OCI-LY1 (cell line): Measurements from ENCODE around the gene GDF7.

ENCODE experiments used
- H2AFZ ChIP-seq: fragments of 200-600 bp; sonication (generic), shearing (Covaris generic); 2 replicates; pipeline ENCODE4 v1.6.0; 2014; ENCODE audit warnings: antibody characterized with exemption, mild to moderate bottlenecking, low read length
- H3F3A ChIP-seq: fragments of 200-600 bp; sonication (generic), shearing (Covaris generic); 2 replicates; pipeline ENCODE4 v1.6.0; 2014; ENCODE audit warnings: mild to moderate bottlenecking, antibody characterized with exemption, low read length, moderate library complexity; ENCODE audit not compliant: insufficient read depth
- H3K27ac ChIP-seq: fragments of 200-600 bp; sonication (generic); 2 replicates; pipeline ENCODE4 v1.5.1; 2014; ENCODE audit warnings: low read length, mixed run types, mild to moderate bottlenecking, low read depth; ENCODE audit not compliant: poor library complexity, severe bottlenecking
- H3K27me3 ChIP-seq: fragments of 200-600 bp; sonication (generic); 2 replicates; pipeline ENCODE4 v1.6.0; 2014; ENCODE audit warnings: antibody characterized with exemption, mild to moderate bottlenecking, low read length, moderate library complexity; ENCODE audit not compliant: insufficient read depth
- H3K36me3 ChIP-seq: fragments of 200-600 bp; sonication (generic); 2 replicates; pipeline ENCODE4 v1.6.1; 2014; ENCODE audit warnings: mild to moderate bottlenecking, antibody characterized with exemption, low read length, moderate library complexity, mixed read lengths; ENCODE audit not compliant: insufficient read depth
- H3K4me1 ChIP-seq: fragments of 200-600 bp; sonication (generic); 2 replicates; pipeline ENCODE4 v1.5.1; 2014; ENCODE audit warnings: mild to moderate bottlenecking, low read length, moderate library complexity; ENCODE audit not compliant: insufficient read depth, severe bottlenecking
- H3K4me2 ChIP-seq: fragments of 200-600 bp; sonication (generic), shearing (Covaris generic); 2 replicates; pipeline ENCODE4 v1.6.1; 2014; ENCODE audit warnings: low read length
- H3K4me3 ChIP-seq: fragments of 200-600 bp; sonication (generic); 2 replicates; pipeline ENCODE4 v1.5.1; 2014; ENCODE audit warnings: low read length, low read depth, mild to moderate bottlenecking, mixed read lengths; ENCODE audit not compliant: poor library complexity, severe bottlenecking
- H3K79me2 ChIP-seq: fragments of 200-600 bp; shearing (Covaris generic); 2 replicates; pipeline ENCODE4 v1.6.1; 2016; ENCODE audit warnings: mixed run types, low read length, mixed read lengths; ENCODE audit not compliant: insufficient read depth
- H3K9ac ChIP-seq: fragments of 200-600 bp; sonication (generic), shearing (Covaris generic); 2 replicates; pipeline ENCODE4 v1.6.1; 2014; ENCODE audit warnings: mild to moderate bottlenecking, low read length, mixed read lengths
- H3K9me2 ChIP-seq: fragments of 200-600 bp; sonication (generic), shearing (Covaris generic); 2 replicates; pipeline ENCODE4 v1.6.1; 2014; ENCODE audit warnings: low read depth, mild to moderate bottlenecking, low read length, mixed read lengths
- H3K9me3 ChIP-seq: fragments of 200-600 bp; shearing (Covaris generic); 2 replicates; pipeline ENCODE4 v1.6.1; 2014; ENCODE audit warnings: low read length, mixed read lengths
- H4K20me1 ChIP-seq: fragments of 200-600 bp; sonication (generic), shearing (Covaris generic); 2 replicates; pipeline ENCODE4 v1.6.0; 2016; ENCODE audit warnings: mild to moderate bottlenecking, low read length; ENCODE audit not compliant: insufficient read depth
- CTCF ChIP-seq: fragments of 200-600 bp; sonication (generic), shearing (Covaris generic); IDR thresholded peaks from 2 replicates; pipeline ENCODE4 v1.5.1; 2017; ENCODE audit warnings: mild to moderate bottlenecking, antibody characterized with exemption, low read length, moderate library complexity, mixed read lengths
- EZH2 ChIP-seq: fragments of 200-600 bp; sonication (generic), shearing (Covaris generic); IDR thresholded peaks from 2 replicates; pipeline ENCODE4 v1.8.0; 2017; ENCODE audit warnings: borderline replicate concordance, mixed run types, mild to moderate bottlenecking, antibody characterized with exemption, low read length, moderate library complexity, mixed read lengths

Gene GDF7

GRCh38 chr2:20669562-20670314 is 2.8 kb downstream of the GDF7 start:
- Histone ChIP-seq H2AFZ (no peak overlapping the region), H3K9me2 (no peaks in the 10 kb centered on the region), H4K20me1 (no peaks in the 10 kb centered on the region), H3F3A (no peaks in the 10 kb centered on the region), H3K4me1 (peaks cover 15% of the 10 kb centered on the region), H3K4me3 (no peak overlapping the region), H3K36me3 (no peaks in the 10 kb centered on the region), H3K4me2 (no peak overlapping the region), H3K27me3 (peaks cover 12% of the 10 kb centered on the region), H3K79me2 (no peaks in the 10 kb centered on the region), H3K9ac (no peak overlapping the region), H3K9me3 (no peaks in the 10 kb centered on the region), H3K27ac (no peak overlapping the region)
- TF ChIP-seq CTCF = no peak
- no peak for TF ChIP-seq EZH2

- Histone ChIP-seq H3K27ac (no peak overlapping the region), H3K9me2 (no peaks in the 10 kb centered on the region), H2AFZ (no peak overlapping the region), H3K27me3 (peaks cover 12% of the 10 kb centered on the region), H3K9ac (no peak overlapping the region), H3K79me2 (no peaks in the 10 kb centered on the region), H3K36me3 (no peaks in the 10 kb centered on the region), H3K4me2 (no peak overlapping the region), H3K9me3 (no peaks in the 10 kb centered on the region), H3K4me3 (no peak overlapping the region), H3F3A (no peaks in the 10 kb centered on the region), H3K4me1 (peaks cover 15% of the 10 kb centered on the region), H4K20me1 (no peaks in the 10 kb centered on the region)
- no peak for TF ChIP-seq EZH2
- no peak for TF ChIP-seq CTCF
These were observed 3.5 kb downstream of the GDF7 start for GRCh38 chr2:20670315-20671035.

DNA sequence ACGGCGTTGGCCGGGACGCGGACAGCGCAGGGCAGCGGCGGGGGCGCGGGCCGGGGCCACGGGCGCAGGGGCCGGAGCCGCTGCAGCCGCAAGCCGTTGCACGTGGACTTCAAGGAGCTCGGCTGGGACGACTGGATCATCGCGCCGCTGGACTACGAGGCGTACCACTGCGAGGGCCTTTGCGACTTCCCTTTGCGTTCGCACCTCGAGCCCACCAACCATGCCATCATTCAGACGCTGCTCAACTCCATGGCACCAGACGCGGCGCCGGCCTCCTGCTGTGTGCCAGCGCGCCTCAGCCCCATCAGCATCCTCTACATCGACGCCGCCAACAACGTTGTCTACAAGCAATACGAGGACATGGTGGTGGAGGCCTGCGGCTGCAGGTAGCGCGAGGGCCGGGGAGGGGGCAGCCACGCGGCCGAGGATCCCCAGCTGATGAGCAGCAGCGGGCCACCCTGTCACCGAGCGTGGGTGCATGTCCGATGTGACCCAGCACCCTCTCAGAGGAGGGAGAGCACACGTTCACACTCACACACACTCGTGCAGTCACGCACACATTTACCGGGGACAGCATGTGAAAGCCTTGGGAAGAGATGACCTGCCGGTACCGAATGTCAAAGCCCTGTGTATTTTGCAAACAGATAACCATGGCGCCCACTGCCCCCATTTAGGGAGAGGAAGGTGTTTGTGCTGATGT is 4.2 kb downstream of the GDF7 start:
- Histone ChIP-seq H3K4me3 (no peak overlapping the region), H3K36me3 (no peaks in the 10 kb centered on the region), H2AFZ (no peak overlapping the region), H3K27me3 (peaks cover 12% of the 10 kb centered on the region), H3F3A (no peaks in the 10 kb centered on the region), H3K9me3 (no peaks in the 10 kb centered on the region), H3K9ac (no peak overlapping the region), H4K20me1 (no peaks in the 10 kb centered on the region), H3K9me2 (no peaks in the 10 kb centered on the region), H3K27ac (no peak overlapping the region), H3K79me2 (no peaks in the 10 kb centered on the region), H3K4me1 (peaks cover 16% of the 10 kb centered on the region), H3K4me2 (no peak overlapping the region)
- TF ChIP-seq EZH2 (no peak), CTCF (no peak)
